IMR-90 (cell line): ENCODE results near the gene DZIP1. TPM values are rescaled to one million over a fixed set of nuclear protein-coding genes. Genes with fewer than 3 reads are reported as not detected.

Experiments used
- MAZ ChIP-seq: IDR thresholded peaks from 2 replicates; pipeline ENCODE4 v1.6.1; 2012; ENCODE audit warnings: low read depth, mild to moderate bottlenecking, low read length, improper control_type of control experiment, moderate library complexity, borderline replicate concordance
- NFE2L2 ChIP-seq: fragments of 150-350 bp; IDR thresholded peaks from 2 replicates; pipeline ENCODE4 v1.6.1; 2016; ENCODE audit warnings: low read depth, mild to moderate bottlenecking, low read length
- POLR2A ChIP-seq: IDR thresholded peaks from 2 replicates; pipeline ENCODE4 v1.6.1; 2012; ENCODE audit warnings: mild to moderate bottlenecking, low read depth, low read length
- RAD21 ChIP-seq: IDR thresholded peaks from 2 replicates; pipeline ENCODE4 v1.6.1; 2012; ENCODE audit warnings: low read length, improper control_type of control experiment
- polyA plus RNA-seq, 3 experiments: library from polyadenylated mRNA; depleted of rRNA; stranded (reverse); fragments of >200 nt; gene quantifications; 2 replicates each; pipeline ENCODE4 v1.2.3, GENCODE V29; 2012; ENCODE audit warnings: low replicate concordance in 1 of 3
- total RNA-seq: library from RNA; depleted of rRNA; stranded (reverse); fragments of >200 nt; gene quantifications from 2 replicates; pipeline ENCODE4 v1.2.3, GENCODE V29; 2012

Gene DZIP1
- total and polyA plus RNA-seq, 2 of the 4 experiments (the other 2 are of a cell fraction), result 12.2 to 15.9 TPM

GRCh38 chr13:95676762-95677563 lies 32.5 kb upstream of the DZIP1 start, which contains the start of gene DNAJC3 (continued):
- TF ChIP-seq RAD21 (no peak), POLR2A (peak; percentile 95), NFE2L2 (no peak), MAZ (no peak; the same call in 1 of the 2 replicates)
